ENCODE results near the gene SLC18A2. TPM values are rescaled to one million over a fixed set of nuclear protein-coding genes. Genes with fewer than 3 reads are reported as not detected.

The SLC18A2 gene
- total RNA-seq, 4 donors from 2014 or later: 0.65 to 2.8 (median 2.1) TPM

DNA sequence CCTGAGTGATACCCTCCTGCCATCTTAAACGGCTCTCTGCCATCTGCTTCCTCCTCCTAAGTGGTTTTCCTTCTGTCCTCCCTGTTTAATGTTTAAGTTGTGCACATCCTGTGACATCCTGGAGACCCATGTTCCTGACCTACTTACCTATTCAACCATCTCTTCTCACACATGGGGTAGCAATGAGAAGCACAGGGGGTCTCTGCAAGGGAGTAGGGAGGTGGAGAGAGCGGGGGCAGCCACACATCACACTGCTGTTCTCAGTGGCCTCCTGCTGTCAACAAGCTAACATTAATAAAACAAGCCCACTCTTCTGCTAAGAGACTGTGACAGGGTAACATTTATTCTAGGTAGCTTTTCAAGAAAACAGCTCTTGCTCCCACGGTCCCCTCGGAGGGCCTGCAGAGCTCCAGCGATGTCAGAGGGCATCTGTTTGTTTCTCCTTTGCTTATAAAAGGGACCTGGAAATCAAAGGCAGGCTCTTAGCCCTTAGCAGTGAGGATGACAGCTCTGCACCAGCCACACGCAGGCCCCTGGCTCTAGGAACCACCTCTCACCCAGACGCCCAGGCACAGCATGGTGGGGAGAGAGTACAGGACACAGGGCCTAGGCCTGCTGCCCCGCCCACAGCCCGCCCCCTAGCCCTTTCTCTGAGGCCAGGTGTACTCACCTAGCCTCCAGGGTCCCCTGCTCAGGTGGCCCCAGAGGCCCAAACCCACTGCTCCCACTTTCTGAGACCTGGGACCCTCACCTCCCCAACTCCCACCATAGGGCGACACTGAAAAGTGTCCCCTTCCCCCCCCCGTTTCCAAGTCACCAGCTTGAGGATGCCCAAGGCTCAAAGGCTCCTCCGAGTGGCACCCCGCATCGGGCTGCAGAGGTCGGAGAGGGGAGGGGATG is 943 bp upstream of the SLC18A2 start:
- intact Hi-C loops (cut with DNase I): no loop called here
- WGBS: 59% methylated on average over 13 of the region's 15 CpGs
- DNase-seq (ENCODE audit: extremely low spot score): no peak
- Histone ChIP-seq H3K27ac (replicated peaks in 1 of 4) (no peak overlapping the region), H3K4me3 (no peak overlapping the region), H3K27me3 (peaks cover 0 to 66% (median 14%) of the 10 kb centered on the region in 4 donors), H3K4me1 (peaks cover 4 to 16% (median 13%) of the 10 kb centered on the region in 4 donors), H3K9me3 (no peaks in the 10 kb centered on the region), H3K36me3 (no peaks in the 10 kb centered on the region)
- no peak for TF ChIP-seq POLR2A (IDR thresholded peaks at IDR 0.05; ENCODE audit: low read depth)
- TF ChIP-seq, protein P1, sequence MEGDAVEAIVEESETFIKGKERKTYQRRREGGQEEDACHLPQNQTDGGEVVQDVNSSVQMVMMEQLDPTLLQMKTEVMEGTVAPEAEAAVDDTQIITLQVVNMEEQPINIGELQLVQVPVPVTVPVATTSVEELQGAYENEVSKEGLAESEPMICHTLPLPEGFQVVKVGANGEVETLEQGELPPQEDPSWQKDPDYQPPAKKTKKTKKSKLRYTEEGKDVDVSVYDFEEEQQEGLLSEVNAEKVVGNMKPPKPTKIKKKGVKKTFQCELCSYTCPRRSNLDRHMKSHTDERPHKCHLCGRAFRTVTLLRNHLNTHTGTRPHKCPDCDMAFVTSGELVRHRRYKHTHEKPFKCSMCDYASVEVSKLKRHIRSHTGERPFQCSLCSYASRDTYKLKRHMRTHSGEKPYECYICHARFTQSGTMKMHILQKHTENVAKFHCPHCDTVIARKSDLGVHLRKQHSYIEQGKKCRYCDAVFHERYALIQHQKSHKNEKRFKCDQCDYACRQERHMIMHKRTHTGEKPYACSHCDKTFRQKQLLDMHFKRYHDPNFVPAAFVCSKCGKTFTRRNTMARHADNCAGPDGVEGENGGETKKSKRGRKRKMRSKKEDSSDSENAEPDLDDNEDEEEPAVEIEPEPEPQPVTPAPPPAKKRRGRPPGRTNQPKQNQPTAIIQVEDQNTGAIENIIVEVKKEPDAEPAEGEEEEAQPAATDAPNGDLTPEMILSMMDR (IDR thresholded peaks at IDR 0.05): no peak
- no peak for TF ChIP-seq EP300 (IDR thresholded peaks at IDR 0.05)
- TF ChIP-seq POLR2AphosphoS5 (IDR thresholded peaks at IDR 0.05): no peak

DNA sequence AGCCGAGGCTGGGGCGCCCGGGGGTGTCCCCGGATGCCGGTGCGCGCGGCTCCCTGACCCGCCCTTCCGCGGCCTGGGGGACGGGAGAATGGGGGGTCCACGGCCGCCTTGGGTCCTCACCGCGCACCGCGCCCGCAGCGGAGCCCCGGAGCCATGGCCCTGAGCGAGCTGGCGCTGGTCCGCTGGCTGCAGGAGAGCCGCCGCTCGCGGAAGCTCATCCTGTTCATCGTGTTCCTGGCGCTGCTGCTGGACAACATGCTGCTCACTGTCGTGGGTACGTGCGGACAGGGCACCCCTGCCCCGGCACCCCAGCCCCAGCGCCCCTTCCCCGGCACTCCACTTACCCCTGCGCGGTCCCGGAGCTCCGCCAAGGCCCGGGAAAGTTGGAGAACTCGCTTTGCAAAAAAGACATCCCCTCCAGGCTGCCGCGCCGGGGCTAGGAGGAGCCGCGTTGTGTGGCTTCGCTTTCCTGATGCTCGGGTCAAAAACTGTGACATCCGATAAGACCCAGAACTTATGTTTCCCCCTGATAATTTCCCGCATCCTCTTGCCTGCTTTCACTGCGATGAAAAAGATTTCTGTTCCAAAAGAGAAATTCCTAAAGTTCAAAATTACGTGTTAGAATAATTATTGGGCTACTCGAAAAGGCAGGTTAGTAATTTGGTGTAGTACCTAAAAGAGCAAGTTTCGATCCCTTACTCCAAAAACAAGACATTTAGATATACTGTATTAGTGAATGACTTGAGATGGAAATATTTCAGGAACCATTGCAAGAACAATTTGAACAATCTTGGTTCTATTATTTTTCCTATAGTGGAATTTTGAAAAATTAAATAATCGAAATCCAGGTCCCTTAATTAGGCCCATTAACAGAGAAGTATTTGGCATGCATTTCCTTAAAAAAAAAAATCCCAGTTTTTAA is 888 bp downstream of the SLC18A2 start:
- peaks cover 0 to 68% (median 14%) of the 10 kb centered on the region in 4 donors for H3K27me3 ChIP-seq
- no peaks in the 10 kb centered on the region for H3K36me3 ChIP-seq
- TF ChIP-seq POLR2A (IDR thresholded peaks at IDR 0.05; ENCODE audit: low read depth): no peak
- TF ChIP-seq, protein P1 (IDR thresholded peaks at IDR 0.05): no peak
- no peak for DNase-seq (ENCODE audit: extremely low spot score)
- 21% methylated on average over 17 of the region's 56 CpGs for WGBS
- H3K27ac ChIP-seq (replicated peaks in 1 of 4): no peak overlapping the region
- peak overlapping the region; percentile 31 to 35 (median 32) for H3K4me3 ChIP-seq
- no peaks in the 10 kb centered on the region for H3K9me3 ChIP-seq
- intact Hi-C loops (cut with DNase I): no loop called here
- peaks cover 4 to 16% (median 13%) of the 10 kb centered on the region in 4 donors for H3K4me1 ChIP-seq

DNA sequence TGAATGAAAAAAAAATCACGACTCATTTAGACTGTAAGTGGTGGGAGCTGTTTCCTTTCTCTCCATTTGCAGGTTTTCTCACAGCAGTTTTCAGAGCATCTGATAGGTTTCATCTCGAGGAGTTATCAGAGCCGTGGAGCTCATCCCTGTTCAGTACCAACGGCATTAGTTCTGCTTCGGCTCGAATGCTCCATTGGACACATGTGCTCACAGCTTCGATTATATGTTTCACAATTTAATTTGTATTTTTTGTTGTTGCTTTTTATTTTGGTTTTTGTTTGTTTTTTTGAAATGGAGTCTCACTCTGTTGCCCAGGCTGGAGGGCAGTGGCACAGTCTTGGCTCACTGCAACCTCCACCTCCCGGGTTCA is 1.5 kb downstream of the SLC18A2 start:
- DNase-seq (ENCODE audit: extremely low spot score): no peak
- Histone ChIP-seq H3K4me3 (no peak overlapping the region), H3K27ac (replicated peaks in 1 of 4) (no peak overlapping the region), H3K9me3 (no peaks in the 10 kb centered on the region), H3K27me3 (peaks cover 0 to 68% (median 14%) of the 10 kb centered on the region in 4 donors), H3K4me1 (peaks cover 4 to 16% (median 13%) of the 10 kb centered on the region in 4 donors), H3K36me3 (no peaks in the 10 kb centered on the region)
- 86% methylated on average over 8 of the region's 8 CpGs for WGBS
- TF ChIP-seq, protein P1 (IDR thresholded peaks at IDR 0.05): no peak
- TF ChIP-seq EP300 (IDR thresholded peaks at IDR 0.05) (no peak), POLR2AphosphoS5 (IDR thresholded peaks at IDR 0.05) (no peak), POLR2A (IDR thresholded peaks at IDR 0.05; ENCODE audit: low read depth) (no peak)
- intact Hi-C loops (cut with DNase I): no loop called here

DNA sequence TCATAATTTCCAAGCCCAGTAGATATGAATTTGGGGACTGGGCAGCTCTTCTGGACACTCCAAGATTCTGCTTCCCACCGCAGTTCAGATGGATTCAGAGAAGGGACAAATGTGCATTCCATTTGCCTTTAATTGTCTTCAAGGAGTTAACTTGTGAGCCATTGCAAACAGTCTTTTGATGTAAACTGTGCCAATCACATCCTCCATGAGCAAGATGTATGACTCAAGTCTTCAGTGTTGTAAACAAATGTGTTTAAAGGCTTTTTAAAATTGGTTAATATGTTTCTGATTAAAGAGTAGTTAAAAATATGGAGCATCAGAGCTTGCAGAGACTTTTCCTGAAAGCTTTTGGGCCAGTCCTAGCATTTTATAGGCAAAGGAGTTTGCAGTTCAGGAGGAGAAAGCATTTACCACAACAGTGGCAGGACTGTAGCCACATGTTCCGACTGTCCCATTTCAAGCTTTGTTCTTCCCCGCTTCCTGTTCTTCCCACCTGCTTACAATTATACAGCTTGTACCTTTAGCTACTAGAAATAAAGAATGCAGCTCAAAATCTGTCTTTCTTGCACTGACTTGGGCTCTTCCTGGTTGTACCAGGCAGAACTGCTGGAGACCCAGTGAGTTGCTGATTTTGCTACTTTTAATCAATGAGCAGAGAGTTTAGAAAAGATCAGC is 6.2 kb downstream of the SLC18A2 start:
- intact Hi-C loops (cut with DNase I): no loop called here
- no peak for TF ChIP-seq EP300 (IDR thresholded peaks at IDR 0.05)
- TF ChIP-seq POLR2A (IDR thresholded peaks at IDR 0.05; ENCODE audit: low read depth): no peak
- TF ChIP-seq POLR2AphosphoS5 (IDR thresholded peaks at IDR 0.05): no peak
- TF ChIP-seq, protein P1 (IDR thresholded peaks at IDR 0.05): no peak

More for the DNA sequence above, 6.2 kb downstream of the SLC18A2 start:
- Histone ChIP-seq H3K4me3 (no peak overlapping the region), H3K36me3 (no peaks in the 10 kb centered on the region), H3K4me1 (no peaks in the 10 kb centered on the region), H3K27me3 (peaks cover 0 to 47% (median 0%) of the 10 kb centered on the region in 4 donors), H3K9me3 (no peaks in the 10 kb centered on the region), H3K27ac (replicated peaks in 1 of 4) (no peak overlapping the region)
- 67% methylated on average over 3 of the region's 3 CpGs for WGBS
- DNase-seq (ENCODE audit: extremely low spot score): no peak

Measured in esophagus muscularis mucosa (tissue), 4 donors.